ENCODE data around the gene ACP5. TPM values are rescaled to one million over a fixed set of nuclear protein-coding genes. Genes with fewer than 3 reads are reported as not detected.

Gene ACP5
- polyA plus RNA-seq, 1 donor (not counting 4 experiments of a cell fraction or from before 2014, with no cell fraction given), result 15.0 TPM

DNA sequence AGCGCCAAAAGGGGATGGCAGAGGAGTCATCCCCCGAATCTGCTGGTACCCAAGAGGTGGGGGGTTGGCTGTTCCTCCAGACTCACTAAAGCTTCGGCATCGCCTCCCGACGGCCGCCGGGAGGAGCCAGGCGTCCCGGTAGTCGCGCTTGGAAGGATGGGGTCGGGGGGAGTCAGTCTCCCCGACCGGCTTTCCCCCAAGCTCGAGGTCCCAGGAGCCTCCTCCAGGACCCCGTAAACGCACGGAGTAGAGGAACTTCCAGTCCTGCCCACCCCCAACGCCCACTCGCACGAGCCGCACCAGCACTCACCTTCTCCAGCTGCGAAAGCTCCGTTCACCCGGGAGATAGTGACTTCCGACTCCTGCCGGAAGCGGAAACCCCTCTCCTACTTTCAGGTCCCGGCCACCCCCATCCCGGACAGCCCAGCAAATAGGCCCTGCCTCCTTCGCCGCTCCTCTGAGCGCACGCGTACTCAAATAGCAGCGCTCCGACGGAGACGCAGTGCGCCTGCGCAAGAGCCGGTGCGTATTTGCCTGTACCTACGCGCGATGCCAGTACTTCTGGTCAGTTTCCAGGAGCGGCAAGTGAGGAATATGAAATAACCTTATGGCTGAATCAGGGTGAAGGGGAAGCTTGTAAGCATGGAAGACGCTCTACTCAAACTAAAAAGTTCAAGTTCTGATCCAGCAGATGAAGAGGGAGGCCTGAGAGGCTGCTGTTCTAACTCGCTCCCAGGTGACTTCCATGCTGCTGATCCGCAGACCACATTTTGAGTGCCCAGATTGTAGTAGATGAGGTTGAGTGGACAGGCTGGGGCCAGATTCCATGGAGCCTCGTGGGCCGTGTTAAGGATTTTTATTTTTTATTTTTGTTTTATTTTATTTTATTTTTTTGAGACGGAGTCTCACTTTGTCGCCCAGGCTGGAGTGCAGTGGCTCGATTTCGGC lies 18.3 kb downstream of the ACP5 start, which contains the start of gene ELOF1:
Gene ELOF1, minus strand, starts transcription at position 350 of the 948 bp plus-strand sequence. CDS start 4,883 bp downstream, outside the sequence.
- Histone ChIP-seq H3K4me1 (ENCODE audit: control insufficient read depth, extremely low read depth, insufficient read depth, low read length) (peaks cover 12% of the 10 kb centered on the region), H2AFZ (ENCODE audit: control insufficient read depth, low read length) (peak within 1 kb of the TSS; percentile 99), H3K4me3 (ENCODE audit: control insufficient read depth in 2 of 3, extremely low read depth in 1 of 3, insufficient read depth in 2 of 3, low read depth in 1 of 3, low read length in 3 of 3) (peak within 1 kb of the TSS; percentile 80 to 98 (median 94)), H3K27ac (ENCODE audit: control insufficient read depth, insufficient read depth, low read length) (peak within 1 kb of the TSS; percentile 48), H3K79me2 (ENCODE audit: control insufficient read depth, insufficient read depth, low read length) (peaks cover 40% of the 10 kb centered on the region), H3K9me3 (ENCODE audit: control insufficient read depth, low read depth, low read length) (no peaks in the 10 kb centered on the region), H3K36me3 (ENCODE audit: control insufficient read depth in 2 of 2, extremely low read depth in 1 of 2, insufficient read depth in 2 of 2, low read length in 2 of 2) (peaks cover 4 to 13% of the 10 kb centered on the region in 2 experiments), H3K27me3 (ENCODE audit: control insufficient read depth, extremely low read depth, insufficient read depth, low read length) (no peaks in the 10 kb centered on the region), H3K9me1 (ENCODE audit: control insufficient read depth, extremely low read depth, insufficient read depth, low read length) (peaks cover 4% of the 10 kb centered on the region), H3K9ac (ENCODE audit: control insufficient read depth, extremely low read depth, insufficient read depth, low read length) (peak within 1 kb of the TSS; percentile 84), H3K4me2 (ENCODE audit: control insufficient read depth, extremely low read depth, insufficient read depth, low read depth, low read length) (peak within 1 kb of the TSS; percentile 95), H4K20me1 (ENCODE audit: control insufficient read depth, extremely low read depth, insufficient read depth, low read length) (peaks cover 4% of the 10 kb centered on the region)
- no peak for TF ChIP-seq EZH2 (IDR thresholded peaks at IDR 0.05; ENCODE audit: low read length)
- TF ChIP-seq, protein P1, sequence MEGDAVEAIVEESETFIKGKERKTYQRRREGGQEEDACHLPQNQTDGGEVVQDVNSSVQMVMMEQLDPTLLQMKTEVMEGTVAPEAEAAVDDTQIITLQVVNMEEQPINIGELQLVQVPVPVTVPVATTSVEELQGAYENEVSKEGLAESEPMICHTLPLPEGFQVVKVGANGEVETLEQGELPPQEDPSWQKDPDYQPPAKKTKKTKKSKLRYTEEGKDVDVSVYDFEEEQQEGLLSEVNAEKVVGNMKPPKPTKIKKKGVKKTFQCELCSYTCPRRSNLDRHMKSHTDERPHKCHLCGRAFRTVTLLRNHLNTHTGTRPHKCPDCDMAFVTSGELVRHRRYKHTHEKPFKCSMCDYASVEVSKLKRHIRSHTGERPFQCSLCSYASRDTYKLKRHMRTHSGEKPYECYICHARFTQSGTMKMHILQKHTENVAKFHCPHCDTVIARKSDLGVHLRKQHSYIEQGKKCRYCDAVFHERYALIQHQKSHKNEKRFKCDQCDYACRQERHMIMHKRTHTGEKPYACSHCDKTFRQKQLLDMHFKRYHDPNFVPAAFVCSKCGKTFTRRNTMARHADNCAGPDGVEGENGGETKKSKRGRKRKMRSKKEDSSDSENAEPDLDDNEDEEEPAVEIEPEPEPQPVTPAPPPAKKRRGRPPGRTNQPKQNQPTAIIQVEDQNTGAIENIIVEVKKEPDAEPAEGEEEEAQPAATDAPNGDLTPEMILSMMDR (optimal IDR thresholded peaks at IDR 0.05 in 1 of 3, IDR thresholded peaks at IDR 0.05 in 1 of 3, conservative IDR thresholded peaks at IDR 0.05 in 1 of 3; ENCODE audit: extremely low read depth in 1 of 3, insufficient read depth in 2 of 3, low read length in 3 of 3), result peak; percentile 13 to 34 (median 20)
- FAIRE-seq, result peak; percentile 69
- DNase-seq (ENCODE audit: low read depth, low spot score), result peak; percentile 90
- dilution Hi-C loops (cut with MboI; ENCODE audit: extremely low pct_ligation_motif_present, low sequenced_read_pairs), result no loop called here

DNA sequence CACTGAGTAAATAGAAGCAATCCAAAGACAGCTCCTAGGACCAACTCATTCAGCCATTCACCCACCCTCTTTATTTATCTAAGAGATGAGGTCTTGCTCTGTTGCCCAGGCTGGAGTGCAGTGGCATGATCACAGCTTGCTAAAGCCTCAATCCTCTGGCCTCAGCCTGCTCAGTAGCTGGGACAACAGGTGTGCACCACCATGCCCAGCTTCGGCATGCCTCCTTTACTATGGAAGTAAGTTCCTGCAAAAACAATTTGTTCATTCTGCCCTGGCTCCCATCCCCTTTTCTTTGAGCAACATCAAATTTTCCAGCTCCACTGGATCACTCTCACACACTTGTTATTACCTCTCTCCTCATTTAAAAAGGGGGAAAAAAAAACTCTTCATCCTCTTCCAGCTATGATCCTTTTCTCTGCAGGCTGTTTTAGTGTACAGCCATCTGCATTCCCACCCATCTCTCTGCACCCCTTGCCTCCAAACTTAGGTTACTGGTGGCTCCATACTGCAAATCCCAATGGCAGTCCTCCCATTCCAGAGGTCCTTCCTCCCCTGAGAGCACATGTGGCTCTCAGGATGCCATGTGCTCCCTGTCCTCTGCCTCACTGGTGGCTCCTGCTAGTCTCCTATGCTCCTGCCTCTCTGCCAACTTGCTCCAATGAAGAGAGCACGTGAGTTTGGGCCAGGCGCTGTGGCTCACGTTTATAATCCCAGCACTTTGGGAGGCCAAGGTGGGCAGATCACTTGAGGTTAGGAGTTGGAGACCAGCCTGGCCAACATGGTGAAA lies 20.6 kb downstream of the ACP5 start:
- H4K20me1 ChIP-seq (ENCODE audit: control insufficient read depth, extremely low read depth, insufficient read depth, low read length), result peaks cover 4% of the 10 kb centered on the region
- peaks cover 10 to 25% of the 10 kb centered on the region in 2 experiments for H3K36me3 ChIP-seq (ENCODE audit: control insufficient read depth in 2 of 2, extremely low read depth in 1 of 2, insufficient read depth in 2 of 2, low read length in 2 of 2)
- no peak overlapping the region for H3K27ac ChIP-seq (ENCODE audit: control insufficient read depth, insufficient read depth, low read length)
- TF ChIP-seq, protein P1 (optimal IDR thresholded peaks at IDR 0.05 in 1 of 3, IDR thresholded peaks at IDR 0.05 in 1 of 3, conservative IDR thresholded peaks at IDR 0.05 in 1 of 3; ENCODE audit: extremely low read depth in 1 of 3, insufficient read depth in 2 of 3, low read length in 3 of 3), result no peak
- no peak for TF ChIP-seq EZH2 (IDR thresholded peaks at IDR 0.05; ENCODE audit: low read length)
- no peaks in the 10 kb centered on the region for H3K9me3 ChIP-seq (ENCODE audit: control insufficient read depth, low read depth, low read length)
- peaks cover 12% of the 10 kb centered on the region for H3K4me1 ChIP-seq (ENCODE audit: control insufficient read depth, extremely low read depth, insufficient read depth, low read length)
- H3K27me3 ChIP-seq (ENCODE audit: control insufficient read depth, extremely low read depth, insufficient read depth, low read length), result no peaks in the 10 kb centered on the region
- H2AFZ ChIP-seq (ENCODE audit: control insufficient read depth, low read length), result no peak overlapping the region
- no peak overlapping the region for H3K9ac ChIP-seq (ENCODE audit: control insufficient read depth, extremely low read depth, insufficient read depth, low read length)
- DNase-seq (ENCODE audit: low read depth, low spot score), result no peak
- H3K79me2 ChIP-seq (ENCODE audit: control insufficient read depth, insufficient read depth, low read length), result peaks cover 40% of the 10 kb centered on the region
- dilution Hi-C loops (cut with MboI; ENCODE audit: extremely low pct_ligation_motif_present, low sequenced_read_pairs), result no loop called here
- FAIRE-seq, result no peak
- peaks cover 4% of the 10 kb centered on the region for H3K9me1 ChIP-seq (ENCODE audit: control insufficient read depth, extremely low read depth, insufficient read depth, low read length)
- H3K4me2 ChIP-seq (ENCODE audit: control insufficient read depth, extremely low read depth, insufficient read depth, low read depth, low read length), result no peak overlapping the region
- H3K4me3 ChIP-seq (ENCODE audit: control insufficient read depth in 2 of 3, extremely low read depth in 1 of 3, insufficient read depth in 2 of 3, low read depth in 1 of 3, low read length in 3 of 3), result no peak overlapping the region

All from keratinocyte (primary cell).